Endometrium (tissue), 2 donors: Measurements from ENCODE around the gene HECTD3.
"Not testable (repeated sequence)": the region's sequence is repeated elsewhere in the genome, so short reads cannot be mapped to it uniquely, and the experiment has no call there.

Experiments
- FAIRE-seq: peaks from 2 replicates; lab custom pipeline; 2012; peaks lifted over from hg19 to GRCh38; lab: Jason Lieb, UNC
- donor health status: control.
- donor health status: control.

Gene HECTD3

GRCh38 chr1:44988531-44989156 is 22.5 kb downstream of the HECTD3 start:
- FAIRE-seq = no peak

- no peak for FAIRE-seq
These were observed 25.3 kb downstream of the HECTD3 start for GRCh38 chr1:44985747-44986359.

GRCh38 chr1:44977372-44977771 is 33.8 kb downstream of the HECTD3 start:
- FAIRE-seq = not testable (repeated sequence)

GRCh38 chr1:44976252-44976651 is 34.9 kb downstream of the HECTD3 start:
- no peak for FAIRE-seq

GRCh38 chr1:44973645-44974044 is 37.5 kb downstream of the HECTD3 start:
- no peak for FAIRE-seq

- FAIRE-seq = no peak
These were observed 40.8 kb downstream of the HECTD3 start for GRCh38 chr1:44970317-44970716.

- FAIRE-seq = no peak
These were observed 46.7 kb downstream of the HECTD3 start for GRCh38 chr1:44964396-44964795.

- FAIRE-seq = no peak
These were observed 48.4 kb downstream of the HECTD3 start for GRCh38 chr1:44962729-44963128.

- FAIRE-seq = not testable (repeated sequence)
These were observed 49.1 kb downstream of the HECTD3 start for GRCh38 chr1:44962022-44962421.

- not testable (repeated sequence) for FAIRE-seq
These were observed 53.6 kb downstream of the HECTD3 start for GRCh38 chr1:44957566-44957965.

GRCh38 chr1:44956077-44956476 is 55.0 kb downstream of the HECTD3 start:
- not testable (repeated sequence) for FAIRE-seq
